Skeletal muscle tissue (tissue), 4 donors: ENCODE results near the gene APBB2. TPM values are rescaled to one million over a fixed set of nuclear protein-coding genes. Genes with fewer than 3 reads are reported as not detected.

Source experiments
- H3K27ac ChIP-seq: one replicate; pipeline ENCODE4 v1.7.0; 2013; ENCODE audit warnings: mild to moderate bottlenecking, low read depth, low read length, inconsistent platforms
- H3K27me3 ChIP-seq, 3 donors: one replicate each; pipeline ENCODE4 v1.7.0; 2013; ENCODE audit warnings: low read length in 3 of 3; ENCODE audit not compliant: control insufficient read depth in 3 of 3, insufficient read depth in 3 of 3
- H3K36me3 ChIP-seq, 3 donors: one replicate each; pipeline ENCODE4 v1.7.0; 2013; ENCODE audit warnings: low read length in 3 of 3; ENCODE audit not compliant: control insufficient read depth in 3 of 3, insufficient read depth in 3 of 3
- H3K4me1 ChIP-seq, 3 donors: one replicate each; pipeline ENCODE4 v1.7.0; 2013; ENCODE audit warnings: low read length in 3 of 3, mild to moderate bottlenecking in 3 of 3; ENCODE audit not compliant: control insufficient read depth in 3 of 3, insufficient read depth in 3 of 3
- H3K4me3 ChIP-seq, 3 donors: one replicate each; pipeline ENCODE4 v1.7.0; 2013; ENCODE audit warnings: low read length in 3 of 3
- H3K9ac ChIP-seq, 3 donors: one replicate each; pipeline ENCODE4 v1.7.0; 2013; ENCODE audit warnings: low read length in 3 of 3, mild to moderate bottlenecking in 3 of 3, moderate library complexity in 2 of 3, low read depth in 1 of 3
- H3K9me3 ChIP-seq, 3 donors: one replicate each; pipeline ENCODE4 v1.7.0; 2013; ENCODE audit warnings: low read length in 3 of 3; ENCODE audit not compliant: control insufficient read depth in 3 of 3
- total RNA-seq: library from RNA; depleted of rRNA; stranded (reverse); fragments of >200 nt; gene quantifications from one replicate; pipeline ENCODE4 v1.2.3, GENCODE V29; 2014
- donor health status: Osteomylitis.

The APBB2 gene
- total RNA-seq, 1 donor from 2014 or later, result 41.2 TPM

GRCh38 chr4:41122775-41123174 is 91.6 kb downstream of the APBB2 start:
- Histone ChIP-seq H3K9me3 (no peaks in the 10 kb centered on the region), H3K27ac (no peak overlapping the region), H3K9ac (no peak overlapping the region), H3K4me3 (no peak overlapping the region), H3K4me1 (peaks cover 9 to 18% (median 11%) of the 10 kb centered on the region in 3 donors), H3K27me3 (no peaks in the 10 kb centered on the region), H3K36me3 (no peaks in the 10 kb centered on the region)

GRCh38 chr4:41122309-41122708 is 92.0 kb downstream of the APBB2 start:
- H3K36me3 ChIP-seq, result no peaks in the 10 kb centered on the region
- no peak overlapping the region for H3K27ac ChIP-seq
- no peak overlapping the region for H3K4me3 ChIP-seq
- no peak overlapping the region for H3K9ac ChIP-seq
- no peaks in the 10 kb centered on the region for H3K27me3 ChIP-seq
- no peaks in the 10 kb centered on the region for H3K9me3 ChIP-seq
- H3K4me1 ChIP-seq, result peaks cover 9 to 18% (median 11%) of the 10 kb centered on the region in 3 donors

DNA sequence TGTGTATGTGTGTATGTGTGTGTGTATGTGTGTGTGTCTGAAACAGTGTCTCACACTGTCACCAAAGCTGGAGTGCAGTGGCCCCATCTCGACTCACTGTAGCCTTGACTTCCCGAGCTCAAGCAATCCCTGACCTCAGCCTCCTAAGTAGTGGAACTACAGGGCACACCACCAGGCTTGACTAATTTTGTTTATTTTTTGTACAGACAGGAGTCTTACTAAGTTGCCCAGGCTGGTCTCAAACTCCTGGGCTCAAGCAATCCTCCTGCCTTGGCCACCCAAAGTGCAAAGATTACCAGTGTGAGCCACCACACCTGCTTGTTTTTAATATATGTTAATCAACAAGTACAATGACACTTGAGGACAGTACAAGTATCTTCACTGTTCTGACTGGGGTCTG is 92.4 kb downstream of the APBB2 start:
- Histone ChIP-seq H3K36me3 (no peaks in the 10 kb centered on the region), H3K27ac (no peak overlapping the region)

DNA sequence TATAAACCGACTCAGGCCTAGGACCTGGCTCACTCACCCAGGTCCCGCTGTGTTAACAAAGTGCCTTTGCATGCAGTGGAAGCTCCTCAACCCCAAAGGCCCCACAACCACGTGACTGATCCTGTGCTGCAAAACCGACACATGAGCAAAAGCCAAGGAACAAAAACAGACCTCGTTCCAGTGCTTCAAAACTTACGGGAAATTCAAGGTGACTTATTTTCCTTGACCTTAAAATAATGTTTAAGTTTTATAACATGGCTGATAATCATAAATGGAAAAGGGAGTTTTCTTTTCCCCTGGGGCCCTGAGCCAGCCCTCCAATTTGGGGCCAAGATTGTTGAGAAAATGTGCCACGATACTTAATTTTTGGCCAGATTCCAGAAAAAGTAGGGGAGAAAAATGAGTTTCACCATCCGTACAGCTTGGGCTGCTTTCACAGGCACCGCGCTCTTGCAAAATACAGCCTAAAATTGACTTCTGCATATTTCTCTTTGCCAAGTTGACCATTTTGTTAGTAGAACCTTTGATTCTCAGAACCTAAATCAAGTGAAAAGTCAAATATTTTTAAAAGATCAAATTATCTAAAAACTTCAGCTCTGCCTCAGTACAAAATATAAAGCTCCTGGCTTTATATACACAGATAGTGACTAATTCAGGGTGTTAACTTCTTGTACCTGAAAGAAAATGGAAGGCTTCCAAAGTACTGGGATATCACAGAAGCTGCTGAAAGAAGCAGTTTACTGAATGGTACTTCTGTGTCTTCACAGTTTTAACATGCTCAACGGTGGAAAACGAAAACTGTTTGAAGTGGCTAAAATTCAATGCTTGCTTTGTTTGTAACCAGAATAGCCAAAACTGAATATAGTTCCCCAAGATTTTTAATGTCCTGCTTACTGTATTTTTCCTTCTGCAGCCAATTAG is 93.8 kb downstream of the APBB2 start:
- Histone ChIP-seq H3K9ac (peak overlapping the region in 2 of 3 donors; percentile 8 to 40), H3K27ac (no peak overlapping the region), H3K27me3 (no peaks in the 10 kb centered on the region), H3K4me3 (peak overlapping the region; percentile 9 to 25 (median 22)), H3K36me3 (no peaks in the 10 kb centered on the region), H3K9me3 (no peaks in the 10 kb centered on the region), H3K4me1 (peaks cover 6 to 14% (median 9%) of the 10 kb centered on the region in 3 donors)

More for the DNA sequence above, 92.4 kb downstream of the APBB2 start:
- Histone ChIP-seq H3K4me1 (peaks cover 9 to 18% (median 11%) of the 10 kb centered on the region in 3 donors), H3K4me3 (no peak overlapping the region), H3K9me3 (no peaks in the 10 kb centered on the region), H3K9ac (no peak overlapping the region), H3K27me3 (no peaks in the 10 kb centered on the region)

DNA sequence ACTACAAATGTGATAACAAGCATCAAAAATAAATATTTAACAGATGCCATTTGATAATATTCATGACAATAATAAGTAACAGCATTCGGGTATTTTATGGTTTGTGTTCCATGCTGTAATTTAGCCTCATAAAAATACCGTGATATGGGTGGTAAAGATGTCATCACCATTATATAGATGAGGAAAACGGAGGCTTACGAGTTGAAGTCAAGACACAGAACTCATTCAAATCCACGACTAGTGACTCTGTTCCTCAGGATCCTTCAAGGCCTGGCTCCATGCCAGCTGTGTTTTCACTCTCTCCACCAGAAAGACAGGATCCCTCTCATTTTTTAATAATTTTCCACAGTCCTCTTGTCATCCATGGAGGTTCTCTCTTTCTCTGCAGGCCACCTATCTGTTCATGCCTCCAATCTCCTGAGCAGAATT is 94.5 kb downstream of the APBB2 start:
- Histone ChIP-seq H3K4me3 (peak overlapping the region in 2 of 3 donors; percentile 22 to 25), H3K4me1 (peaks cover 6 to 13% (median 9%) of the 10 kb centered on the region in 3 donors), H3K27ac (no peak overlapping the region), H3K36me3 (no peaks in the 10 kb centered on the region), H3K27me3 (no peaks in the 10 kb centered on the region), H3K9ac (peak overlapping the region in 2 of 3 donors; percentile 8 to 40), H3K9me3 (no peaks in the 10 kb centered on the region)

DNA sequence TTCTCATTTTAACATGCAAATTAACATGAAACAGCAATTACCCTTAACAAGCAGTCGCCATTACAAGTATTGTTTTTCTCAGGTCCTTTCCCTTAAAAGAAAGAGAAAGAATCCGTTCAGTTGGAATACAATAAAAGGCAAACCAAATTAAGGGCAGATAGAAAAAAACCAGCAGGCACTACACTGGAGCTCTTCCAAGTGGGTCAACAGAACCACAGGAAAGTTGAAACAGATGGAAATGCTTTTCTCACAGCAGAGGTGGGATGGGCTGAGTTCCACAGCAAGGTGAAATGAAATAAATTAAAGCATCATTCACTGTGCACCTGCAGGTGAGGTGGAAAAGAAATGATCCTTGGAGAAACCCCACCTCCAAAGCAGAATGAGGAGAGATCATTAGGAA is 102.6 kb downstream of the APBB2 start:
- Histone ChIP-seq H3K4me3 (no peak overlapping the region), H3K27me3 (no peaks in the 10 kb centered on the region), H3K27ac (no peak overlapping the region)

GRCh38 chr4:41110050-41110449 is 104.3 kb downstream of the APBB2 start:
- H3K9me3 ChIP-seq, result no peaks in the 10 kb centered on the region
- no peak overlapping the region for H3K4me3 ChIP-seq
- no peaks in the 10 kb centered on the region for H3K36me3 ChIP-seq
- H3K9ac ChIP-seq, result no peak overlapping the region
- peaks cover 0 to 3% (median 0%) of the 10 kb centered on the region in 3 donors for H3K4me1 ChIP-seq
- H3K27me3 ChIP-seq, result no peaks in the 10 kb centered on the region
- no peak overlapping the region for H3K27ac ChIP-seq

More for the DNA sequence above, 102.6 kb downstream of the APBB2 start:
- Histone ChIP-seq H3K4me1 (peaks cover 0 to 3% (median 0%) of the 10 kb centered on the region in 3 donors), H3K9me3 (no peaks in the 10 kb centered on the region), H3K36me3 (no peaks in the 10 kb centered on the region), H3K9ac (no peak overlapping the region)

DNA sequence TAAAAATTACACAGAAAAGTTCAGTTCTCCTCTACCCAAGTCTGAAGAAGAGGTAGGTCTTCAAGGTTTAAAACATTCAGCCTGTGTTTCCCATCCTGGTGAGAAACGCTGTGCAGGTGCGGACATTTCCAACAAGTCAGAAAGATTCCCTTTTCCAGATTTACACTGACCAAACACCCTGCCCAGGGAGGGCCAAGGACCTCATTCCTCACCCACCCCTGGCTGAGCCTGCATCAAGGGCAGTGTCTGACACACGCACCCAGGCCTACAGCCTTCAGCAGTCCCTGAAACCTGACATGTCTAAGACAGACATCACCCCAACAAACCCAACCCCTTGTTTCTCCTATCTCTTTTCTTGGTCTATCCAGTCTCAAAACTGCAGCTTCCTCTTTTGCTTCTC is 105.9 kb downstream of the APBB2 start:
- Histone ChIP-seq H3K27me3 (no peaks in the 10 kb centered on the region), H3K4me1 (peaks cover 0 to 9% (median 0%) of the 10 kb centered on the region in 3 donors), H3K27ac (no peak overlapping the region), H3K9ac (no peak overlapping the region), H3K9me3 (no peaks in the 10 kb centered on the region), H3K4me3 (no peak overlapping the region), H3K36me3 (no peaks in the 10 kb centered on the region)

DNA sequence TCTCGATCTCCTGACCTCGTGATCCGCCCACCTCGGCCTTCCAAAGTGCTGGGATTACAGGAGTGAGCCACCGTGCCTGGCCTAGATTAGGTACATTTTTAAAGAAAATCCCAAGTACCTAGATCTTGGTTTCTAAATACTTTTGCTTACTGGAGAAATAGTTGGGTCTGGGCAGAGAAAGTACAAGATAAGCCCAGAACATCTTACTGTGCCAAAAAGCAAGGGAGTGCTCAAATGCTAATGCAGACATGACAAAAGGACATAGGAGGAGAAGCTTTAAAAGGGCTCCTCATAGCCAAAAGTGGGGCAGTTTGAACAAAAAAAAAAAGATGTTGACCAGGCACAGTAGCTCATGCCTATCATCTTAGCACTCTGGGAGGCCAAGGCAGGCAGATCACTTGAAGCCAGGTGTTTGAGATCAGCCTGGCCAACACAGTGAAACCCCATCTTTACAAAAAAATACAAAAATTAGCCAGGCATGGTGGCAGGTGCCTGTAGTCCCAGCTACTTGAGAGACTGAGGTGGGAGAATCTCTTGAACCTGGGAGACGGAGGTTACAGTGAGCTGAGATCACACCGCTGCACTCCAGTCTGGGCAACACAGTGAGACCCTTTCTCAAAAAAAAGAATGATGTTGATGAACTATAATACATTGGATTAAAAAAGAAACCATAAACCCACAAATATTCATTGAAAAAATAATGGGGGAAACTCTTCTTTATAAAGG is 107.5 kb downstream of the APBB2 start:
- no peak overlapping the region for H3K27ac ChIP-seq
- H3K27me3 ChIP-seq, result no peaks in the 10 kb centered on the region
- no peak overlapping the region for H3K4me3 ChIP-seq
- no peaks in the 10 kb centered on the region for H3K9me3 ChIP-seq
- H3K4me1 ChIP-seq, result peaks cover 0 to 9% (median 0%) of the 10 kb centered on the region in 3 donors
- H3K36me3 ChIP-seq, result no peaks in the 10 kb centered on the region
- H3K9ac ChIP-seq, result no peak overlapping the region

- Histone ChIP-seq H3K9ac (no peak overlapping the region), H3K27me3 (no peaks in the 10 kb centered on the region), H3K4me1 (peaks cover 0 to 9% (median 0%) of the 10 kb centered on the region in 3 donors), H3K36me3 (no peaks in the 10 kb centered on the region), H3K4me3 (no peak overlapping the region), H3K27ac (no peak overlapping the region), H3K9me3 (no peaks in the 10 kb centered on the region)
These were observed 108.3 kb downstream of the APBB2 start for GRCh38 chr4:41106081-41106480.
